Measurements from ENCODE around the gene TOP3B.

DNA sequence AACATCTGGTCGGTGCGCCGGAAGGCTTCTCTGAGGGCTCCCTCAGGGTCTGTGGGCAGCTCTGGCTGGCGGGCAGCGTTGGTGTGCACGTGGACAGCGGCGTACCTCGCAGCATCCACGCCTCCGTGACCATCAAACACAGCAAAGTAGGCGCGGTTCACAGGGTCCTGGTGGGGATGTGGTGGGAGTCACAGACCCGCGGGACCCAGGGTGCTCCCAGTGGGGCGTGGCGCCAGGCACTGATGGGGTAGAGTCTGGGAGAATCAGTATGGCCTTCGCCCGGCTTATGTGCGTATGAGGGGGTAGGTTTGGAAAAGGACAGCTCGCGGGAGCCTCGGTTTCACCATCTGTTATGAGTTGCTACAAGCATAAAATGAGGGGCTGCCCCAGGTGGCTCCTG is 49.2 kb downstream of the TOP3B start:
- TF ChIP-seq POLR2A (IDR thresholded peaks at IDR 0.05; ENCODE audit: low read depth) (no peak), CTCF (IDR thresholded peaks at IDR 0.05) (no peak), EP300 (IDR thresholded peaks at IDR 0.05) (no peak), POLR2AphosphoS5 (IDR thresholded peaks at IDR 0.05) (no peak)

Data from esophagus muscularis mucosa (tissue), 4 donors.